GM12892 (cell line): Measurements from ENCODE around the gene SLC30A5.

Source experiments
- POLR2A ChIP-seq: IDR thresholded peaks from 2 replicates; pipeline ENCODE4 v1.6.1; 2011; ENCODE audit warnings: low read depth, low read length, control low read depth
- POLR2AphosphoS5 ChIP-seq: IDR thresholded peaks from 2 replicates; pipeline ENCODE4 v1.6.1; 2011; ENCODE audit warnings: low read depth, low read length, control low read depth
- TAF1 ChIP-seq: IDR thresholded peaks from 2 replicates; pipeline ENCODE4 v1.6.1; 2011; ENCODE audit warnings: low read depth, mild to moderate bottlenecking, control low read depth, low read length, borderline replicate concordance

- TF ChIP-seq TAF1 = no peak
- TF ChIP-seq POLR2A = no peak
- TF ChIP-seq POLR2AphosphoS5 = no peak
Observed at GRCh38 chr5:69079556-69079955, 14.3 kb upstream of the SLC30A5 start.
